ENCODE measurements around the gene SPEM2. TPM values are rescaled to one million over a fixed set of nuclear protein-coding genes. Genes with fewer than 3 reads are reported as not detected.

Gene SPEM2
- total and polyA plus RNA-seq, 2 of the 8 experiments (the other 6 are each of a cell fraction or from before 2014, with no cell fraction given): 0.03 TPM; not detected in 1

DNA sequence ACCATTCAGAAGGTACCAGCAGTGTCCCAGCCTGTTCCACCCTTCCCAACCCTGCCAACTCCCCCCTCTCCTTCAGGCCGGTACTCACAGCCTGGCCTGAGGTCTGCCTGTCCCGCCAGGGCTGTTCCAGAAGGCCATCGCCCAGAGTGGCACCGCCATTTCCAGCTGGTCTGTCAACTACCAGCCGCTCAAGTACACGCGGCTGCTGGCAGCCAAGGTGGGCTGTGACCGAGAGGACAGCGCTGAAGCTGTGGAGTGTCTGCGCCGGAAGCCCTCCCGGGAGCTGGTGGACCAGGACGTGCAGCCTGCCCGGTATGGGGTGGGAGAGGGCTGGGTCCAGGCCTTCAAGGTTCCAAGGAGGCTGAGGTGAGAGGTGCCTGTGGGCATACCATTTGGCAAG is 10.6 kb upstream of the SPEM2 start (continued):
- TF ChIP-seq KDM4A (IDR thresholded peaks at IDR 0.05; ENCODE audit: low read depth, low read length, severe bottlenecking) (no peak), TEAD4 (IDR thresholded peaks at IDR 0.05; ENCODE audit: low read depth, low read length) (no peak), MAX (IDR thresholded peaks at IDR 0.05) (no peak), SP4 (IDR thresholded peaks at IDR 0.05; ENCODE audit: low read length) (no peak), JUN (IDR thresholded peaks at IDR 0.05; ENCODE audit: low read depth, low read length) (no peak), ASH2L (IDR thresholded peaks at IDR 0.05; ENCODE audit: low read length) (no peak), SUZ12 (IDR thresholded peaks at IDR 0.05; ENCODE audit: low read length) (no peak)
- TF ChIP-seq, protein P1, sequence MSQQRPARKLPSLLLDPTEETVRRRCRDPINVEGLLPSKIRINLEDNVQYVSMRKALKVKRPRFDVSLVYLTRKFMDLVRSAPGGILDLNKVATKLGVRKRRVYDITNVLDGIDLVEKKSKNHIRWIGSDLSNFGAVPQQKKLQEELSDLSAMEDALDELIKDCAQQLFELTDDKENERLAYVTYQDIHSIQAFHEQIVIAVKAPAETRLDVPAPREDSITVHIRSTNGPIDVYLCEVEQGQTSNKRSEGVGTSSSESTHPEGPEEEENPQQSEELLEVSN (IDR thresholded peaks at IDR 0.05): no peak

All from H1 (cell line).